GM23338 (cell line): Measurements from ENCODE around the gene SETBP1. TPM values are rescaled to one million over a fixed set of nuclear protein-coding genes. Genes with fewer than 3 reads are reported as not detected.

ENCODE experiments used
- ATAC-seq: fragments of 200-7000 bp; cut with Tn5 transposase; 3 replicates; pipeline ENCODE4 v1.9.1; 2020
- DNase-seq: peaks from one replicate; pipeline ENCODE4 v3.0.0-alpha.2; 2015; ENCODE audit warnings: low spot score
- H2AFZ ChIP-seq: fragments of 200-600 bp; sonication (generic); 2 replicates; pipeline ENCODE4 v1.8.0; 2016; ENCODE audit warnings: antibody characterized with exemption, mild to moderate bottlenecking, moderate library complexity
- H3F3A ChIP-seq: fragments of 200-600 bp; sonication (generic); replicated peaks from 2 replicates; pipeline ENCODE4 v1.8.0; 2017; ENCODE audit warnings: antibody characterized with exemption, mixed run types, low read depth
- H3K27ac ChIP-seq: fragments of 200-600 bp; sonication (generic); 2 replicates; pipeline ENCODE4 v1.6.1; 2016; ENCODE audit warnings: low read depth
- H3K27me3 ChIP-seq: fragments of 200-600 bp; sonication (generic); 2 replicates; pipeline ENCODE4 v1.8.0; 2016; ENCODE audit warnings: mild to moderate bottlenecking, mixed run types, moderate library complexity; ENCODE audit not compliant: insufficient read depth
- H3K36me3 ChIP-seq: fragments of 200-600 bp; sonication (generic); 2 replicates; pipeline ENCODE4 v1.8.0; 2016; ENCODE audit warnings: mild to moderate bottlenecking; ENCODE audit not compliant: insufficient read depth
- H3K4me1 ChIP-seq: fragments of 200-600 bp; sonication (generic); 2 replicates; pipeline ENCODE4 v1.8.0; 2016; ENCODE audit warnings: mild to moderate bottlenecking, moderate library complexity; ENCODE audit not compliant: insufficient read depth
- H3K4me2 ChIP-seq: fragments of 200-600 bp; sonication (generic); 2 replicates; pipeline ENCODE4 v1.7.1; 2017; ENCODE audit warnings: mixed run types
- H3K4me3 ChIP-seq: fragments of 200-600 bp; sonication (generic); 2 replicates; pipeline ENCODE4 v1.6.1; 2016; ENCODE audit warnings: mixed run types
- H3K79me2 ChIP-seq: fragments of 200-600 bp; sonication (generic); replicated peaks from 2 replicates; pipeline ENCODE4 v1.8.0; 2017; ENCODE audit warnings: mild to moderate bottlenecking; ENCODE audit not compliant: insufficient read depth
- H3K9me2 ChIP-seq: fragments of 200-600 bp; sonication (generic); 2 replicates; pipeline ENCODE4 v1.8.0; 2017; ENCODE audit not compliant: insufficient read depth
- H4K20me1 ChIP-seq: fragments of 200-600 bp; sonication (generic); replicated peaks from 2 replicates; pipeline ENCODE4 v1.8.0; 2017; ENCODE audit warnings: mild to moderate bottlenecking; ENCODE audit not compliant: insufficient read depth
- H3K27ac Mint-ChIP-seq: 2 replicates; pipeline ENCODE4 v1.8.0; 2020; ENCODE audit warnings: inconsistent platforms, mild to moderate bottlenecking, moderate library complexity, mixed read lengths
- H3K27me3 Mint-ChIP-seq: 3 replicates; pipeline ENCODE4 v1.8.0; 2022; ENCODE audit warnings: low read depth, mild to moderate bottlenecking, moderate library complexity, mixed read lengths, inconsistent platforms; ENCODE audit not compliant: insufficient read depth, poor library complexity
- H3K36me3 Mint-ChIP-seq: 3 replicates; pipeline ENCODE4 v1.8.0; 2021; ENCODE audit warnings: low read depth, mild to moderate bottlenecking, inconsistent platforms, moderate library complexity, mixed read lengths
- H3K4me1 Mint-ChIP-seq: 3 replicates; pipeline ENCODE4 v1.8.0; 2020; ENCODE audit warnings: mild to moderate bottlenecking, inconsistent platforms, mixed read lengths
- H3K4me3 Mint-ChIP-seq: 3 replicates; pipeline ENCODE4 v1.8.0; 2021; ENCODE audit warnings: moderate library complexity, mild to moderate bottlenecking, inconsistent platforms, mixed read lengths
- H3K9me3 Mint-ChIP-seq: 3 replicates; pipeline ENCODE4 v1.8.0; 2020; ENCODE audit warnings: moderate library complexity, mild to moderate bottlenecking, inconsistent platforms, mixed read lengths
- CREB1 ChIP-seq: fragments of 250-450 bp; sonication (Bioruptor Pico); IDR thresholded peaks from 2 replicates; pipeline ENCODE4 v1.5.0; 2020; ENCODE audit warnings: low read depth, mild to moderate bottlenecking, moderate library complexity
- CTCF ChIP-seq, 2 experiments: fragments of 200-600 bp in 1 of 2; sonication (generic) in 1 of 2; conservative IDR thresholded peaks; 2 replicates each; pipeline versions ENCODE4 v1.5.1 to v1.6.1; 2016 to 2017; ENCODE audit warnings: antibody characterized with exemption in 2 of 2, low read depth in 2 of 2, mild to moderate bottlenecking in 2 of 2, moderate library complexity in 1 of 2
- ETS1 ChIP-seq: IDR thresholded peaks from 2 replicates; pipeline ENCODE4 v1.6.1; 2016; ENCODE audit warnings: antibody characterized with exemption
- EZH2 ChIP-seq: fragments of 200-600 bp; sonication (generic); IDR thresholded peaks from one replicate; pipeline ENCODE4 v1.8.0; 2017; ENCODE audit warnings: antibody characterized with exemption, mild to moderate bottlenecking, low read depth; ENCODE audit not compliant: unreplicated experiment
- EZH2phosphoT487 ChIP-seq: fragments of 200-600 bp; sonication (generic); IDR thresholded peaks from one replicate; pipeline ENCODE4 v1.8.1; 2018; ENCODE audit warnings: antibody characterized with exemption; ENCODE audit not compliant: unreplicated experiment
- NANOG ChIP-seq: IDR thresholded peaks from 2 replicates; pipeline ENCODE4 v1.6.1; 2016; ENCODE audit warnings: antibody characterized with exemption, borderline replicate concordance
- POLR2AphosphoS5 ChIP-seq: IDR thresholded peaks from 2 replicates; pipeline ENCODE4 v1.6.1; 2016; ENCODE audit warnings: antibody characterized with exemption, low read depth
- REST ChIP-seq: IDR thresholded peaks from one replicate; pipeline ENCODE4 v1.6.1; 2018; ENCODE audit warnings: antibody characterized with exemption; ENCODE audit not compliant: unreplicated experiment
- STAT1 ChIP-seq: IDR thresholded peaks from one replicate; pipeline ENCODE4 v1.6.1; 2016; ENCODE audit warnings: antibody characterized with exemption; ENCODE audit not compliant: unreplicated experiment
- ZNF114 ChIP-seq: fragments of 250-450 bp; sonication (Bioruptor Pico); IDR thresholded peaks from 2 replicates; pipeline ENCODE4 v1.5.0; 2020; ENCODE audit warnings: mild to moderate bottlenecking, moderate library complexity
- ZNF331 ChIP-seq: fragments of 250-450 bp; sonication (Bioruptor Pico); IDR thresholded peaks from 2 replicates; pipeline ENCODE4 v1.5.0; 2020; ENCODE audit warnings: low read depth, mild to moderate bottlenecking, moderate library complexity
- ZNF462 ChIP-seq: fragments of 250-450 bp; sonication (Bioruptor Pico); IDR thresholded peaks from 2 replicates; pipeline ENCODE4 v1.5.0; 2020; ENCODE audit warnings: mild to moderate bottlenecking, moderate library complexity
- polyA plus RNA-seq: library from polyadenylated mRNA; unstranded; fragments of >200 nt; fragmentation: Nextera tagmentation; extraction: Ambion mirVana; gene quantifications from 2 replicates; pipeline ENCODE4 v1.2.1, GENCODE V29; 2016
- total RNA-seq: library from RNA; depleted of rRNA; stranded (reverse); fragments of >200 nt; shearing (Covaris generic); gene quantifications from 2 replicates; pipeline ENCODE4 v1.2.3, GENCODE V29; 2014

The SETBP1 gene
- total and polyA plus RNA-seq, 2 experiments from 2014 or later = 1.6 to 5.5 TPM

- no peaks in the 10 kb centered on the region for H3K9me3 Mint-ChIP-seq
- H3K27me3 ChIP-seq = no peaks in the 10 kb centered on the region
- H3K4me1 Mint-ChIP-seq = peaks cover 7% of the 10 kb centered on the region; the same call in 2 of the 3 replicates
- H3K27ac Mint-ChIP-seq = no peak overlapping the region
- H2AFZ ChIP-seq = no peak overlapping the region
- H3K4me2 ChIP-seq = no peak overlapping the region; the same call in 1 of the 2 replicates
- no peak overlapping the region for H3K4me3 Mint-ChIP-seq
- H4K20me1 ChIP-seq = no peaks in the 10 kb centered on the region
- no peak overlapping the region for H3K4me3 ChIP-seq
- no peaks in the 10 kb centered on the region for H3K36me3 ChIP-seq
- 0 out of 2 replicates have a peak, but pooled peaks cover 4% of the 10 kb centered on the region for H3K4me1 ChIP-seq
- H3F3A ChIP-seq = no peaks in the 10 kb centered on the region
- peaks cover 25% of the 10 kb centered on the region; the same call in 1 of the 2 replicates for H3K9me2 ChIP-seq
- no peaks in the 10 kb centered on the region for H3K79me2 ChIP-seq
- peaks cover 5% of the 10 kb centered on the region for H3K27me3 Mint-ChIP-seq
- no peaks in the 10 kb centered on the region for H3K36me3 Mint-ChIP-seq
- DNase-seq = no peak
- TF ChIP-seq ZNF114 (CRISPR knock-in tag) (no peak), EZH2phosphoT487 (no peak), STAT1 (no peak), NANOG (no peak), REST (no peak), ZNF462 (no peak), EZH2 (no peak), CTCF (conservative IDR thresholded peaks at IDR 0.05; ENCODE audit: low read depth in 2 of 2) (no peak), ZNF331 (CRISPR knock-in tag) (no peak), ETS1 (no peak), CREB1 (CRISPR knock-in tag) (no peak), POLR2AphosphoS5 (no peak)
- ATAC-seq = no peak
- no peak overlapping the region for H3K27ac ChIP-seq
Measured at GRCh38 chr18:44921974-44922373, 241.3 kb downstream of the SETBP1 start.
